GM18526 (cell line): ENCODE data around the gene TRMT61B.
A peak's percentile ranks its signal among the peaks of the same experiment; 100 is the strongest.

Experiments used
- POLR2A ChIP-seq: IDR thresholded peaks from 3 replicates; pipeline ENCODE4 v1.6.1; 2011; ENCODE audit not compliant: insufficient read length; ENCODE audit errors: extremely low read depth

The TRMT61B gene

GRCh38 chr2:28870146-28870891 lies at the start of gene TRMT61B:
Gene TRMT61B, minus strand, starts transcription at chr2:28870309. Its CDS starts 32 bp downstream, at chr2:28870277.
- TF ChIP-seq POLR2A: peak; percentile 96

DNA sequence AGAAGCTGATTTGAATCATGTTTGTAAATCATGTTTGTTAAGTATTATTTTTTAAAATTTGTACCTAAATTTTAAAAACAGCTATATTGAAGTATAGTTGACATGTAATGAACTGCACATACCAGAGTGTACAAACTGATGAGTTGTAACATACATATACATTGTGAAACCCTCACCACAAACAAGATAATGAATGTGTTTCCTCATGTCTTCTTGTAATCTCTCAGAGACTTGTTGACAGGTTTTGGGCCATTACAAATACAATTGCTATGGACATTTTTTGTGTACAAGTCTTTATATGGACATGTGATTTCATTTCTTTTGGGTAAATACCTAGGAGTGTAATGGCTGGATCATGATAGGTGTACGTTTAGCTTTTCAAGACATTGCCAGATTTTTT lies 45.8 kb upstream of the TRMT61B start:
- no peak for TF ChIP-seq POLR2A

DNA sequence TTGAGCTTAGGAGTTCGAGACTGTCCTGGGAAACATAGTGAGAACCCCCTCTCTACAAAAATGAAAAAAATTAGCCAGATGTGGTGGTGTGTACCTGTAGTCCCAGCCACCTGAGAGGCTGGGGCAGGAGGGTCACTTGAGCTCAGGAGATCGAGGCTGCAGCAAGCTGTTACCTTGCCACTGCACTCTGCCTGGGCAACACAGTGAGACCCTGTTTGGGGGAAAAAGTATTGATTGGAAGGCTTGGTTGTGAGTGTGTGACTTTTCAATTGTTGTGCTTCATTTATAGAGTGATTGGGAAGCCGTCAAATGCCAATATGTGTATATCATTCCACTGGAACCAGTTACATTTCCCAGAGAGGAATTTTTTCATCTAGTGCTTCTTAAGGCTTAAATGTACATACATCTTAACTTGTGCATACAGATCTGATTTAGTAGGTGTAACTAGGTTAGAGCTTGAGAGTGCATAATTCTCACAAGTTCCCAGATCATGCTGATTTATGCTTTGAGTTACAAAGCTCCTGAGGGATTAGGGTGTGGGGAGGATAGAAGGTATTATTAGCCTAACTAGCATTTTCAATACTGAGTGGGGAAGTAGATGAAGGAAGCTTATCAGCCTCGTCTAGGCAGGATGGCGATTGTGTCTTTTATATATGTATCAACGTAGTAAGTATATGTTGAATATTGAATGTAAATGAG lies 39.7 kb upstream of the TRMT61B start:
- no peak for TF ChIP-seq POLR2A

GRCh38 chr2:28908172-28908571 lies 38.1 kb upstream of the TRMT61B start:
- TF ChIP-seq POLR2A: no peak

DNA sequence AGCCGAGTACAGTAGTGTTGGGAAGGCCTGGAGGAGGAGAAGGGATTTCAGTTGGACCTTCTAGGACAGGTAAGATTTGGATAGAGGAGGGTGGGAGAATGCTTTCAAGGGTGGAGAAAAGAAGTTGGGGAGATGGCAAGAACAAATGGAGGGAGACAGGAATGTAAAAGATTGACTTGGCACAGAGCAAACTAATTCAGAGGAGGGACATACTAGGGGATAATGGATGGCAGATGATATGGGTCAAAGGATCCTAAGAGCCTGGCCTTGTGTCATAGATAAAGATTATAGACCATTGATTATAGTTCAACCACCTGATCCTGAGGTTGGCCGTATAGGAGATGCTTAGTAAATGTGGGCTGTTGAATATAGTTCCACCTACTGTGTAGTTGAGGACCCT lies 36.7 kb upstream of the TRMT61B start:
- TF ChIP-seq POLR2A: no peak

GRCh38 chr2:28906376-28906775 lies 36.3 kb upstream of the TRMT61B start:
- no peak for TF ChIP-seq POLR2A

GRCh38 chr2:28905533-28905932 lies 35.4 kb upstream of the TRMT61B start:
- TF ChIP-seq POLR2A: no peak

DNA sequence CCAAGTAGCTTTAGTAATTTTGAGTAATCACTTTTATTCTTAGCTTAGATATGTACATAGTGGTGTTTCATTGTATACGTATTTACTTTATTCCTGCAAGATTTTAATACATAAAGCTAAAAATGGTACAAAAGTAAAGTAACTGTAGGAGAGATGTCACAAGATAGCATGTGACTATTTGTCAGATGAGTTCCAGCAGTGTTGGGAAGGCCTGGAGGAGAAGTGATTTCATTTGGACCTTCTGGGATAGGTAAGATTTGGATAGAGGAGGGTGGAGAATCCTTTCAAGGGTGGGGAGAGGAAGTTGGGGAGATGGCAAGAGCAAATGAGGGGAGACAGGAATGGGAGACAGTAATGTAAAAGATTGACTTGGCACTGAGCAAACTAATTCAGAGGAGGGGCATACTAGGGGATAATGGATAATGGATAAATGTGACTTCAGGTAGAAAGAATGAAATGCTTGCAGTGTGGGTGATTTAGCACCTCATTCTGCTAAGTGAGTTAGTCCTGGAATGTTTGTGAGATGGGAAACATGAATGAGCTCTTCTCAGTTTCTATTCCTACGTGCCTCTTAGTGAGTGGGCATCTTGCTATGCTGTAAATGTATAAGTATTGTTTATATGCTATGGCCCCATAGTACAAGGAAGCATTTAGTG lies 34.8 kb upstream of the TRMT61B start:
- no peak for TF ChIP-seq POLR2A

- no peak for TF ChIP-seq POLR2A
These were observed 34.2 kb upstream of the TRMT61B start for GRCh38 chr2:28904295-28904694.

DNA sequence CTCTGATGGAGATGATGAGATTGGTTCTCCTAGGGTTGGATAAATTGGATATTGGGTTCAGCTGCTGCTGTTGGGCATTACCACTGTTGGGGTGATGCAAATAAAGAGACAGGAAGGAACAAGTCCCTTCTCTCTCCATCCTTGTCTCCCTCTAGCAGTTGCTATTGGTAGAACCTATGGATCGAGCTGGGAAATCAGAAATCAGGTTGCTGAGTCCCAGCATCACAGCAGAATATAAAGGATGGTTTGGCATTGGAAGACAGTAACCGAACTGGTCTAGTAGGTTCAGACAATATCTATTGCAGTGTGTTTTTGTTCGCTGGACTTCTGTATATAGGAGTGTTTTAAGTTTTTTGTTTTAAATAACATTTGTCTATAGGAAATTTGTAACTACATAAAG lies 32.5 kb upstream of the TRMT61B start:
- no peak for TF ChIP-seq POLR2A

- TF ChIP-seq POLR2A: no peak
These were observed 31.7 kb upstream of the TRMT61B start for GRCh38 chr2:28901841-28902240.

DNA sequence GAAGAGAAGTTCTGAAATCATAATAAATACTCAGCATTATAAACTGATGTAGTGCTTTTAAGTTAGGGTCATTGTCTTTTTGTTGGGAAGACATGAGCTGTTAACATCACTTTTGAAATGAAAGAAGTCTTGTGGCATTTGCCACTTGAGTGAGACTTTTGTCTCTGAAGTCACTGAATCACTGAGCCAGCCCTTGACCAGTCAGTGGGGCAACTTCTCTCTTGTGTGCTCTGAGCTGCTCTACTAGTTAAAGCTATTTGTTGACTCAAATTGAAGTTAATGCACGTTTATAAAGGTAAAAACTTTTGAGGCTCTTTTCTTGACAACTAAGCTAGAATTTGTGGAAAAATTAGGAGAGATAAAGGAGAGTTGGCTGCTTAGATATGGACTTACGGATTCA lies 31.1 kb upstream of the TRMT61B start:
- no peak for TF ChIP-seq POLR2A

DNA sequence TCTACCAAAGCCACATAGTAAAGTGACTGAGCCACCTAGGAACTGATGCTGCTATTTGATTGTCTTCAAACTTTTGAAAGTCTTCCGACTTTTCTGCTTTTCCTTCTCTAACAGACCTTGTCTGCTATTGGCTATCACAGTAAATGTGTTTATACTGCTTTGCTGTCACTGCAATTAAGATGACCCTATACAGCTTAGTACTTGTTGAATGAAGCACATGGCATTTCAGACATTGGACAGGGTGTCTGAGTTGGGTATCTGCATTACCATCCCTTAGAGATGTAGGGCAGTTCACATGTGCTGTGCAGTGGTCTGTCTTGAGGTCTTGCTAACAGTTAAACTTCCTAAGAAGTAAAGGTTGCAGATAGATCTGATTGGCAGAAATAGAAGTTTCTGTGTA lies 27.9 kb upstream of the TRMT61B start:
- TF ChIP-seq POLR2A: no peak

DNA sequence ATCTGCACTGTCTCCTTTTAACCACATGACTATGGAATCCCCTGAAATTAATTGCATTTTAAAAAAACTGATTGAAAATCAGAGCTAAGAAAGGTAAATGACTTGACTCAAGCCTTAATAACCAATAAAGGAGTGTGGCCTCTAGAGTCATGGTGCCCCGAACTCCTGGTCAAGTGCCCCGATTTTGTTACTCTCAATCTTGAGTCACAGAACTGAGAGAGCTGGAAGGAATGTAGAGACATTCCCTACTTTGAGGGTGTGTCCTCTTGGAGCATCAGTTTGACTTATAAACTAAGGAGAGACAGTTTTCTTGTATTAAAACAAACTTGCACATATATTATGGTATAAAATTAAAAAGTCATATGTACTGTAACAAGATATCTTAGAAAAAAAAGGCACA lies 26.8 kb upstream of the TRMT61B start:
- no peak for TF ChIP-seq POLR2A

GRCh38 chr2:28895189-28895893 lies 25.2 kb upstream of the TRMT61B start:
- no peak for TF ChIP-seq POLR2A

DNA sequence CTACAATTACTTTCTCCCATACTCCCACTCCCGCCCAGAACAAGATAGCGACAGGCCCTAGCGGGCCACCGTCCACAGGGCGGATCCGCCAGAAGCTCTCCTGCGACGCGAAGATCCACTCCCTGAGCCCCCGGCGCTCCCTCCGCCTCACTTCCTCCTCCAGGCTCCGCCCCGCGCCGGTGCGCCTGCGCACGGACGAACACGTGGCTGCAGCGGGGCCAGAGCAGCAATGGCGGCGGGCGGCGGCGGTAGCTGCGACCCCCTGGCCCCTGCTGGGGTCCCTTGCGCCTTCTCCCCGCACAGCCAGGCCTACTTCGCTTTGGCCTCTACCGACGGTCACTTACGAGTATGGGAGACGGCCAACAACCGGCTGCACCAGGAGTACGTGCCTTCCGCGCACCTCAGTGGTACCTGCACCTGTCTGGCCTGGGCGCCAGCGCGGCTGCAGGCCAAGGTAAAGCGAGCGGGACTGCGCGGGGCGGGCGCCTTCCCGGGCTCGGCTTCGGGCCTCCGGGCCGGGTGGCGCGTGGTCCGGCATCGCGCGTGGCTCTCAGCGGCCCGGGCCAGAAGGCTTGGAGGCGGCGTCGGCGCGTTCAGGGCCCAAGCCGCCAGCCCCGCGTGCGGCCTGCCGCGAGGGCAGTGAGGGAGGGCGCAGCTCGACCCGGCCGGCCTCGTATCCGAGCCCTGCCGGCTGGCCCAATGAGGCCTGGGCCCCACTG lies 24.5 kb upstream of the TRMT61B start, which contains the start of gene WDR43:
WDR43 (plus strand) TSS at position 198 of the 719 bp plus-strand sequence; CDS start at position 230, 32 bp downstream.
- peak; percentile 86 for TF ChIP-seq POLR2A
